Cerebellar cortex (tissue), 1 donor: ENCODE data around the gene IGF2BP3.

Experiments
- DNase-seq: peaks from one replicate; pipeline ENCODE4 v3.0.0-alpha.2; 2015; ENCODE audit warnings: low spot score

The IGF2BP3 gene

DNA sequence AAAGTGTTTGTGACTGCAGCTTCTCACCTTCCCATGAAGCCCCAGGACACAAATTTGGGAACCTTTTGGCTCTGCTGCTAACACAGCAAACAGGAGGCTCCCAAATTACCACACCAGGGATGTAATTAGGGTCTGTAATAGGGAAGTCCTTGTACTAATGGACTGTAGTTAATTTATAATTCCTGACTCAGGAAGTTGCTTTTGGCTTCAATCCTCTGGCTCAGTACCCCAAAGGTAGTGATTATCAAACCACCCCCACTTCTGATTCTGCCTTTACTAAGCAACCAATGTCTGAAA is 174.9 kb downstream of the IGF2BP3 start:
- no peak for DNase-seq

DNA sequence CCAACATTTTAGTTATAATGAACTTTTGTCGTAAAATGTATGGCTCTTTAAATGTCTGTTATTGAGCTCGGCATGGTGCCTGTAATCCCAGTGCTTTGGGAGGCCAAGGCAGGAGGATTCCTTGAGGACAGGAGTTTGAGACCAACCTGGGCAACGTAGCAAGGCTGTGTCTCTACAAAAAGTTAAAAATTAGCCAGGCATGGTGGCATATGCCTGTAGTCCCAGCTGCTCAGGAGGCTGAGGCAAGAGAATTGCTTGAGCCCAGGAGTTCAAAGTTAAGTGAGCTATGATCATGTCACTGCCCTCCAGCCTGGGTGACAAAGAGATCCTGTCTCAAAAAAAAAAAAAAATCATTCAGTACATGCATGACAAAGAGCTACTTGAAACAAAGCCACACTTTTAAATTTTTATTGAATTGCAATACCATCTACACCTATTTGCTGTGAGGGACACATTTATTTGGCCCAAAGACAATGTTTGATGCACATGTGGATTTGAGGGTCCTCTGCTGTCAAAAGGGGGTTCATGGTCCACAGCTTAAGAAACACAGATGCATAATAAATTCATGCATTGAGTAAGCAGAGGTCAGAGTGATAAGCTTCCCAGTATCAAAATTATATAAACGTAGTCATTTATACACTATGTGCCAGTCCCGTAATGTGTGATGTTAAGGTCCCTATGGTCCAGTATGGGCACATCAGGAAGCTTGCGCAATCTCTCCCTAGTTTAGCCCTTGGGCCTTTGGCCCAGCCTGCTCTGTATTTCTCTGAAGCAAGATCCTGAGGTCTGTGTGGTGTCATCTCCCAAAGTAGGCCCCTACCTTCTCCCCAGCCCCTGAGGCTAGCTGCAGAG is 175.5 kb downstream of the IGF2BP3 start:
- DNase-seq, result no peak

DNA sequence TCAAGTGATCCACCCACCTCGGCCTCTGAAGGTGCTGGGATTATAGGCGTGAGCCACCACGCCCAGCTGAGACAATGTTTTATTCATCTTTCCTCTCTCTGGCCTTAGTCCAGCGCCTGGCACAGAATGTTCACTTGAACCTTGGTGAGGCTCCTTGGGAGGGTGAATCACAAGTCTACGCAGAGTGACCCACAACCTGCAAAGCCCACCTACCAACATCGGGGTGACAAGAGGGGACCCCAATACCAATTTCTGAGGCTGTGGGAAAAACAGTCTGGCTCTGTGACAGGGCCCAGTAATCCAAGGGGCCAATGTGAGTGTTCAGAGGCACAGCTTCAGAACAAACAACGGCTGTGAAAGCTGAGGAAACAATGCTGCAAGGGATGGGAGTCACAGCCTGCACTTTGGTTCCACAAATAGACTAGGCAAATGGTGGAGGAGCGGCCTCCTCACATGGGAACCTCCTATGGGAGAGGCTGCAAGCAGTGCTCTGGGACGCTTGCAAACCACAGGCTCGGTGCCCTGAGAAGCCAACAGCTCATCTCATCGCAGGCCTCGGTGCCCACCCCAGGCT is 176.7 kb downstream of the IGF2BP3 start:
- no peak for DNase-seq

DNA sequence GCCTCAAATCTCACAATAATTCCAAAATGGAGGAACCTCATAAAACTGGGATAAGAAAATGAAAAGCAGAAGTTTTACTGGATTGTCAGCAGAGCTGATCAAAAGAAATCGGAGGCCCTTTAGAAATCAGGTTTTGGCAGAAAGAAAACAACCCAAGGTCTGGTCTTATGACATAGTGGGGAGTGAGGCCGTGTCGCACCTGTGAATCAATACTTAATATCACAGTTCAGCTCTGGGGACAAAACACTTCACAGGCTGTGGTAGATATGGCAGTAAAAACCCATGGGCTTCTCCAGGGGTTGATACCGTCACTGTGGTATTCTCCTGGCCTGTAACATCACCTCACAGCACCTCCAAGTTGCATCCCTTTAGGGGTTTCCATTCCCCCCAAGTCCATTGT is 177.7 kb downstream of the IGF2BP3 start:
- DNase-seq, result no peak

DNA sequence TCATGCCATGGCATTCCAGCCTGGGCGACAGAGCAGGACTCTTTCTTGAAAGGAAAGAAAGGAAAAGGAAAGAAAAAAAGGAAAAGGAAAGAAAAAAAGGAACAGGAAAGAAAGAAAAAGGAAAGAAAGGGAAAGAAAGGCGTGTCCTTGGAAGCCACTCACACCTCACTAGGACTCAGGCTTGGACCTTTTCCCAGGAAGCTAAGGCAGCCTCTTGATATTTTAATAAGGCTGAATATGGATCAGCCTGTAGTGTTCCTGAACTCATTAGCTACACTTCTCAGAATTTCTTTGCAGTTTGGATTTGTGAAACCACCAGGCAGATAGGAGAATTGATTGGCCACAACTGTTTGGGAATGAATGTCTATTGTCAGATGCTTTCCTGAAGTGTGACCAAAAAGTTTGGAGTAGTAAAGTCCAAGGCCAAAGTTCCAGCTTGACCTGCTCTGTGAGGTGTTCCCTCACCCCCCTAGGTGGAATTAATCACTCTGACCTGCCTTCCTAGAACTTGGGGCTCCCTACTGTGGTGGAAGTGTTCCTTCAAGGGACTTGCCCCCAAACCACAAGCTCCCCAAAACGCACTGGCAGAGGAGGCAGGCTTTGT is 178.2 kb downstream of the IGF2BP3 start:
- DNase-seq, result no peak

DNA sequence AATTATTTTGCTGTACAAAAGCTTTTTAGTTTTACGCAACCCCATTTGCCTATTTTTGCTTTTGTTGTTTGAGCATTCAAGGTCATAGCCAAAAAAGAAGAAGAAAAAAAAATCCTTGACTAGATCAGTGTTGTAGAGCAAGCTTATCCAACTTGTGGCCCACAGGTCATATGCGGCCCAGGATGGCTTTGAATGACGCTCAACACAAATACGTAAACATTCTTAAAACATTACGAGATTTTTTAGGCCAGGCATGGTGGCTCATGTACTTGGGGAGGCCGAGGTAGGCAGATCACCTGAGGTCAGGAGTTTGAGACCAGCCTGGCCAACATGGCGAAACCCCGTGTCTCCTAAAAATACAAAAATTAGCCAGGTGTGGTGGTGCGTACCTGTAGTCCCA is 179.3 kb downstream of the IGF2BP3 start:
- DNase-seq, result no peak

DNA sequence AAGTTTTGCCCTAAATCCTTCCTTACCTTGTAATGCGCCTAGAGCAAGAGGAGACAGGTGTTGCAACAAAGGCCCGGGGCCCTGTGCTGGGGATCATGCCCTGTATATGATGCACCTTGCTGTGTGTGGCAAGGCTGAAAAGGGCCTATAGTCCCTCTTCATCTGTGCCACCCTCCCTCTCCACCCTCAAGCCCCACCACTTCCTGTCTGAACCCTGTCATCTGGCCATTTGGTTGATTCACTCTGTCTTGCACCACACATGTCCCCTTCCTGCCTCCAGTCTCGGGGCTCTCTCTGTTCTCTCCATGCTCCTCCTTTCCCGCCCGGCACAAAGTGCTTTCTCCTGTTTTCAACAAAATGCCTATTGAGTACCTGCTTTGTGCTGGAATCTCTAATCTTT is 182.7 kb downstream of the IGF2BP3 start:
- no peak for DNase-seq

DNA sequence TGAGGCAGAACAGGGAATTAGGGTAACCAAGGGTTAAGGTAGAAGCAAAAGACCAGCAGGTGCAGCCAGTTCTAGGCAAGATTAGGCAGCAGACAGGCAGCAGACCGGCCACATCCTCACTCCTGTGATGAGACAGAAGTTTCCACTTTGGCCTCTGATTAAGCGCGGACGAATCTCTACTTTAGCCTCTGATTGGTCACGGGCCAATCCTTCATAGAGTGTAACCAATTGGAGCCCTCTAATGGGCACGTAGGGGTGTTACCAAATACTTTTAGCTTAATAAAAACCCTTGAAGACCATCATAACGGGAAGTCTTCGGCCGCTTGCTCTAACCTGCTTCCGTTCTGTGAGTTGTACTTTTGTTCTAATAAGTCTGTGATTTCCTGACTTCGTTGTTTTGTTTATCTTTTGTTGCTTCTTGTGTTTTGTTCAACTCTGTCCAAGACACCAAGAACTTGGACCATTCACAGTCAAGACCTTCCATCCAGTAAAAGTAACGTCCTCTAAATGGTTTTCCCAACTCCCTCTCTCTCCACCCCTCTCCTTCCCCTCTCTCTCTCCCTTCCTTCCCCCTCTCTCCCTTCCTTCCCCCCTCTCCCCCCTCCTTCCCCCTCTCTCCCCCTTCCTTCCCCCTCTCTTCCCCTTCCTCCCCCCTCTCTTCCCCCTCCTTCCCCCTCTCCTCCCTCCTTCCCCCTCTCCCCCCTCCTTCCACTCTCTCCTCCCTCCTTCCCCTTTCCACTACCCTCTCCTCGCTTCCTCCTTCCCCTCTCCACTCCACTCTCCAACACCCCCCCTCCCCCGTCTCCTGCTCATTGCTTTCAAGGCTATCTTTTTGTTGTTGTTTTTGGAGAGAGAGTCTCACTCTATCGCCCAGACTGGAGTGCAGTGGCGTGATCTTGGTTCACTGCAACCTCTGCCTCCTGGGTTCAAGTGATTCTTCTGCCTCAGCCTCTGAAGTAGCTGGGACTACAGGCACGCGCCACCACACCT is 184.3 kb downstream of the IGF2BP3 start:
- no peak for DNase-seq

DNA sequence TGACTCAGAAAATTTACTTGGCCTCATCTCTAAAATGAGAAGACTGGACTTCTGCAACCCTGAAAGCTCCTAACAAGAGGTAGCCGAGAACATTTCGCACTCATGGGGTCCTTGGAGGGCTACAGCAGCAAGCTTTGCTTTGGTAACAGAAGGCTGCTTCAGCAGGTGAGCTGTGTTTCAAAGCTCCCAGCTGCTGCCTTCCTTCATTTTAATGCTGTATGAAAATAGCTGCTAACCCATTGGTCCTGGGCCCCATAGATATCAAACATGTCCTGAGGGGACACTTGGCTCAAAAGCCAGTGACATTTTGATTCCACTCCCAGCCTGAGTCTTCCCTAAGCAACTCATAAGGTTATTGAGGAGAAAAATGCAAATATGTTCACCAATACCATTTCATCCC is 185.4 kb downstream of the IGF2BP3 start:
- no peak for DNase-seq

DNA sequence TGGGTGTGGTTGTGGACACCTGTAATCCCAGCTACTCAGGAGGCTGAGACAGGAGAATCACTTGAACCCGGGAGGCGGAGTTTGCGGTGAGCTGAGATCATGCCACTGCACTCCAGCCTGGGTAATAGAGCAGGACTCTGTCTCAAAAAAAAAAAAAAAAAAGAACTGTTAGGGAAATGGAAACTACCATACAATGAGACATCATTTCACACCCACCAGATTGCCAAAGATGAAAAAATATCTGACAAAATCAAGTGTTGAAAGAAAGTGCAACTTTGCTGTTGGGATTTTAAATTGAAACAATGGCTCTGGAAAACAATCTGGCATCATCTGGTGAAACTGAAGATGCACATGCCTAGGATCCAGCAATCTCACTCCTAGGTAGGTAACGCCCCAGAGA is 187.2 kb downstream of the IGF2BP3 start:
- no peak for DNase-seq

DNA sequence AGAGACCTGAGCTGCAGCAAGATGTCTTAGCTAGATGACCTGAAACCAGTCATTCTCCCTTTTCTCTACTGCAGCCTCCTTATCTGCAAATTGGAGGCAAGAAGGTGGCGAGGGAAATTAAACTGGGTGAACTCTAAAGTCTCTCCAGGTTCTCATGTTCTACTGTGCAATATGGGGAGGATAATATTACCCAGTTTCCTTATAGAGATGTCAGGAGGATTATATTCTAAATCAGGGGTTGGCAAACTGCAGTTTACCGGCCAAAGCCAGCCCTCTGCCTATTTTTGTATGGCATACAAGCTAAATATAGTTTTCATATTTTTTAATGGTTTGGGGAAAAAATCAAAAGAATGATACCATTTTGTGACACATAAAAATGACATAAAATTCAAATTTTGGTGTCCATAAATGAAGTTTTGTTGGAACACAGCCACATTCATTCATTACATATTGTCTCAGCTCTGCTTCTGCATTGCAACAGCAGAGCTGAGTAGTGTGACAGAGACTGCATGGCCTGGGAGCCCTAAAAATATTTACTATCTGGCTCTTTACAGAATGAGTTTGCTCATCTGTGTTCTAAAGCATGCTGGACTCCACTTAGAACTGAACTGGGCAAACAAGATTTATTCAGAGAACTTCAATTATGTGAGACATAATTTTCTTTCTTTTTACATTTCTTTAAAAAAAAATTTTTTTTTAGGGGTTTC is 190.3 kb downstream of the IGF2BP3 start:
- no peak for DNase-seq

DNA sequence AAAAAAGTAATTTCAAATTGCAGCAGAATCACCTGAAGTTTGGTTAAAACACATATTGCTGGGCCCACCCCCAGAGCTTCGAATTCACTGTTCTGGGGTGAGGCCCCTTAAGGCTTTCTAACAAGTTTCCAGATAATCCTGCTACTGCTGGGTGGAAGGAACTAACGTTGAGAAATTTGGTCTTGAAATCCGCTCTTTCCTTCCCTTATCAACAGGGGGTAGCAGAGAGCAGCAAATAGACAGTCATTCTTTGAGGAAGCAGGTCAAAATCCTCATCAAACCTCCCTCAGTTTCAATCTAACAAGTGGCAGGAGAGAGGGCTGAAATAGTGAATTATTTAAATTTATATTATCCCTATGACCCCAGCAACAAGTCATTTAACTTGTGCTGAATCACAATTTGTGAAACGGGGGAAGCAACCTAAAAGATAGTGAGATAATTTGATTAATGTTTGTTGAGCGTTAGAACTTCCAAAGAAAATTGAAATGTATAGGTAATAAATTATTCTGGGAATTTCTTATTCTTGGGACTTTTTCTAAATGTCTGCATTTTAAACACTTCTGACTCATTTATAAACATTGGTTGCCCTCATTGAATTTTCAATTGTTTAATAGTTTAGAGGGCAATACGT is 192.8 kb downstream of the IGF2BP3 start:
- DNase-seq, result peak; percentile 66

DNA sequence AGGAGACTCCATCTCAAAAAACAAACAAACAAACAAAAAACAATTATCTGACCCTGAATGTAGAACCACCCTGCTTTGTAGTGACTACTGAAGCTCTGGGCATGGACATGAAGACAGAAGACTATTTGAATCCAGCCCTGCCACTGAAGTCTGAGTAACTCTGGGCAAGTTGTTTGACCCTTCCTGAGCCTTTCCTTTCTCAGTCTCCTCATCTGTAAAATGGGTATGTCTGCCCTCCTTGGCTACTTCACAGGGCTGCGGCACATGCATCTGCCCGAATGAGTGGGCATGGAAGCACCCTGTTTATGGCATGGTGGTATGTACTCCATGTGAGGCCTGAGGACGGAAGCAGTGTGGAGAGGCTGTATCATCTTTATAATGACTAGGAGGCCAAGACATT is 193.3 kb downstream of the IGF2BP3 start:
- no peak for DNase-seq

DNA sequence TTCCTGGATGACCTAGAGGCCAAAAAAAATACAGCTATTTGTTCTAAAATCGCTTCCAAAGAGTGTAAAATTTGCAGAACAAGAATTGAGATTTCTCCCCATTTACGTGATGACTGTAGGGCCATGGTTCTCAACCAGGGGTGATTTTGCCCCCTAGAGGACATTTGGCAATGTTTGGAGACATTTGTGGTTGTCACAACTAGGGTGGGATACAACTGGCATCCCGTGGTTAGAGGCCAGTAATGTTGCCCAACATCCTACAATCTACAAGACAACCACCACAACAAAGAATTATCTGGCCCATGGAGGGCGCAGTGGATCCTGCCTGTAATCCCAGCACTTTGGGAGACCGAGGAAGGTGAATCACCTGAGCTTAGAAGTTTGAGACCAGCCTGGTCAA is 193.9 kb downstream of the IGF2BP3 start:
- DNase-seq, result peak; percentile 11

DNA sequence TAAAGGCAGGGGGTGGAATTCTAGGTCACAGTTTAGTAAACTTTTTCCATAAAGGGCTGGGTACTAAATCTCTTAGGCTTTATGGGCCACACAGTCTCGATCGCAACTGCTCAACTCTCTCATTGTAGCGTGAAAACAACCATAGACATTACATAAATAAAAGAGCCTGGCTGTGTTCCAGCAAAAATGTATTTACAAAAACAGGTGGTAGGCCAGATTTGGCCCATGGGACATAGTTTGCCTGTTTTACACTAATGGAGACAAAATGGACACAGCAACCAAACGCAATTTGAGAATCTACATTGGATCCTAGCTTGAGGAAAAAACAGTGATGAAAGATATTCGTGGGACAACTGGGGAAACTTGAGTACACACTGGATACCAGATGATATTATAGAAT is 194.4 kb downstream of the IGF2BP3 start:
- DNase-seq, result no peak

DNA sequence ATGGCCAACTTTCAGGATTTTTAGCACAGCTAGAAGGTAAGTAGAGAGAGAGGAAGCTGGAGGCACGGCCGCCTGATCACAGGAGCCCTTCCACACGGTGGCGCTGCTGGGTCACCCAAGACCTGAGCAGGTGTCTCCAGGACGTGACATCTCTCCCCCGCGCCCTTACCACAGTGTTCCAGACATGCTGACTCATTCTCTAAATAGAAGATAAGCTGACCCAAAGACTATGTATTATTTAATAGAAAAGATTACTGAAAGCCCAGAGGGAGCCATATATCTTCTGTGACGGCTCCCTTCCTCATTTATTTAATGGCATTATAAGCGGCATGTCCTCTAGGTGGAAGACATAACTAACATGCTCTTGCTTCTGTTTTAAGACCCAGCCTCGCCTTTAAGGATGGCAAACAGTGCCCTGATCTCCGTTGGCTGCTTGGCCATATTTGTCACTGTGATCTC is 197.1 kb downstream of the IGF2BP3 start:
- peak; percentile 66 for DNase-seq

DNA sequence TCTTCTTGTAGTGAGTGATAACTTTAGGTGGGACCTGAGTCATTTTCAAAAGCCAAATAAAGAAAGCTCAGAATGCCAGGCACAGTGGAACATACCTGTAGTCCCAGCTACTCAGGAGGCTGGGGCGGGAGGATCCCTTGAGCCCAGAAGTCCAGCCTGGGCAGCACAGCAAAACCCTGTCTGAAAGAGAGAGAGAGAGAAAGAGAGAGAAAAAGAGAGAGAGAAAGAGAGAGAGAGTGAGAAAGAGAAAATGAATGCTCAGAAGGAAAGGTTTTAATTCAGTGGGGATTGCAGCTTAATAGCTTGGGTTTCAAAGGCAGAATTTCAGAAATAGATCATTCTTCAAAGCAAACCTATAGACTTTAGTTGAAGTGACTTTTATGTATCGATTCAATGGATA is 198.0 kb downstream of the IGF2BP3 start:
- no peak for DNase-seq

DNA sequence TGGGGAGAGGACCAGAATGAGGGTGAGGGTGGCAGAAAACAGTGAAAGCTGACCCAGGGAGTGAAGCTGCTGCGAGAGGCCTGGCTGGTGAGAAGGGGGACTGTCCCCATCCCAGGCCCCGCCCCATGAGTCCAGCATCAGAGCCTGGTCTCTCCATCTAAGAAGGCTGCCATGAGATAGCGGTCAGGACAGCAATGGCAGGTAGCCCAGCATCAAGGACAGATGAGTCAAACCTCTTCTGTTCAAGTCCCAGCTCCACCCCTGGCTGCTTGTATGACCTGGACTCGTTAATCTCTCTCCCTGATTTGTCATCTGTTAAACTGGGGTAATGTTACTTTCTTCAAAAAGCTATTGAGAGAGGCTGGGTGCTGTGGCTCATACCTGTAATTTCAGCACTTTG is 201.5 kb downstream of the IGF2BP3 start:
- DNase-seq, result no peak

DNA sequence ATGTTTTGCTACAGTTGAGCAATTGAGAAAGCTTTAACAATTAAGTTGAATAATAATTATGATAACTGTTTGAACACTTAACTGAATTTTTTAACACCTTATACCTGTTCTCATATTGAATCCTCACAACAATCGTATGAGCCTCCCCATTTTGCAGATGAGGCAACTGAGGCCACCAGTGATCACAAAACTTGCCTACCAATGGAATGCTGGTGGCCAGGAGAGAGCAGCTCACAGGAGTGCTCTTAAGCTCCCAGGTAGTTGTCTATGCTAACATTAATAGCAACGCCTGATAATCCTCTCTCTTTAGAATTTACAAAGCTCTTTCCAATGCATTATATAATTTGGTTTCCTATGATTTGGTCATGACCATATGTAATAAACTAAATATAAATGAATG is 202.1 kb downstream of the IGF2BP3 start:
- no peak for DNase-seq

DNA sequence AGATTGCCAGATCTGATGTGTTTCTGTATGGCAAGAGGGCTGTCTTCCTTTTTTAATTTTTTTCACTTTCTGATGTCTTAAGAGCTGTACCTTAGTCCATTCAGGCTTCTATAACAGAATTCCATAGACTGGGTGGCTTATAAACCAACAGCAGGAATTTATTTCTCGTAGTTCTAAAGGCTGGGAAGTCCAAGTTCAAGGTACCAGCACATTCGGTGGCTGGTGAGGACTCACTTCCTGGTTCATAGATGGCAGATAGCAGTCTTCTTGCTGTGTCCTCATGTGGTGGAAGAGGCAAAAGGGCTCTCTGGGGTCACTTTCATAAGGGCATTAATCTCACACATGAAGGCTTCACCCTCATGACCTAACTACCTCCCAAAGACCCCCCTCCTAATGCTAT is 202.9 kb downstream of the IGF2BP3 start:
- DNase-seq, result no peak

DNA sequence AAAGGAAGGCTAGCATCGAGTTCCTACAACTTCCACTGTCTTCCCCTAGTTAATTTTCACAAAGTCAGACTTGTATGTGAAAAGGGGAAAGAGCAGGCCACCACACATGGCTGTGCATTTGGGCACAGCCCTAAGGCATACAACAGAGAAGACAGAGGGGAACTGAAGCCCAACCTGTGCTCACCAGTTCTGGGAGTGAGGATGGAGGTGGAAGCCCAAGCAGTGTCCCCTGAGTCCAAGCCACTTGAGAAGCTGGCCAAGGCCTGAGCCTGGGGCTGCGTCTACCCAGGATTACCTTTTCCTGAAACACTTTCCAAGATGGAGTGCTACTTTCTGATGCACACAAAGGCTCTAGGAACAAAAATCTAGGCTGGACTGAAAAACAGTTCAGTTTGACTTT is 203.4 kb downstream of the IGF2BP3 start:
- no peak for DNase-seq
